Endothelial cell of umbilical vein (primary cell): ENCODE measurements around the gene DNAJB9. TPM values are rescaled to one million over a fixed set of nuclear protein-coding genes. Genes with fewer than 3 reads are reported as not detected.
"Not testable (repeated sequence)": the region's sequence is repeated elsewhere in the genome, so short reads cannot be mapped to it uniquely, and the experiment has no call there.

Source experiments
- BruUV-seq: library from RNA; stranded (reverse); fragments of 400-500 nt; replicated peaks from 2 replicates; lab custom pipeline; 2021; lab: Mats Ljungman, UMichigan
- CTCF ChIA-PET: fragments of 300-600, 350-600 bp; sonication (Branson Sonifier 250); formaldehyde crosslinking; loops from one replicate; lab custom pipeline; 2021; ENCODE audit warnings: antibody characterized with exemption, inconsistent platforms; lab: Charles Lee
- POLR2A ChIA-PET: fragments of 300-600, 350-600 bp; sonication (Branson Sonifier 250); formaldehyde crosslinking; loops from one replicate; lab custom pipeline; 2021; ENCODE audit warnings: antibody characterized with exemption, inconsistent platforms; lab: Charles Lee
- DNase-seq: peaks from one replicate; pipeline ENCODE4 v3.0.0-alpha.2; 2011; ENCODE audit warnings: low read depth, low spot score
- FAIRE-seq: peaks from 2 replicates; lab custom pipeline; 2011; peaks lifted over from hg19 to GRCh38; lab: Jason Lieb, UNC
- H2AFZ ChIP-seq: 2 replicates; pipeline ENCODE4 v1.6.0; 2012; ENCODE audit warnings: low read depth, low read length, control low read depth, inconsistent platforms
- H3K27ac ChIP-seq: 2 replicates; pipeline ENCODE4 v1.5.1; 2011; ENCODE audit warnings: low read depth, mild to moderate bottlenecking, control low read depth, low read length, moderate library complexity; ENCODE audit not compliant: insufficient read depth
- H3K27me3 ChIP-seq, 2 experiments: 2 replicates each; pipeline versions ENCODE4 v1.6.0 to v1.6.1; 2011; ENCODE audit warnings: low read length in 2 of 2, mixed read lengths in 1 of 2; ENCODE audit not compliant: control insufficient read depth in 2 of 2, insufficient read depth in 2 of 2
- H3K36me3 ChIP-seq, 2 experiments: 2 replicates in 1 of 2; 3 replicates in 1 of 2; pipeline ENCODE4 v1.5.1; 2011; ENCODE audit warnings: low read length in 2 of 2, mild to moderate bottlenecking in 1 of 2, moderate library complexity in 1 of 2; ENCODE audit not compliant: control insufficient read depth in 2 of 2, insufficient read depth in 2 of 2; ENCODE audit errors: extremely low read depth in 1 of 2
- H3K4me1 ChIP-seq: 3 replicates; pipeline ENCODE4 v1.5.1; 2011; ENCODE audit warnings: mild to moderate bottlenecking, low read length; ENCODE audit not compliant: control insufficient read depth, insufficient read depth; ENCODE audit errors: extremely low read depth
- H3K4me2 ChIP-seq: 2 replicates; pipeline ENCODE4 v1.6.1; 2011; ENCODE audit warnings: low read length, control low read depth, mixed read lengths; ENCODE audit not compliant: insufficient read depth
- H3K4me3 ChIP-seq, 3 experiments: fragments of 200-600 bp in 1 of 3; sonication (generic), shearing (Covaris generic) in 1 of 3; replicated peaks in 1 of 3; 2 replicates each; pipeline ENCODE4 v1.5.1; 2011 to 2016; ENCODE audit warnings: control low read depth in 3 of 3, low read length in 3 of 3, mild to moderate bottlenecking in 2 of 3, inconsistent platforms in 1 of 3, low read depth in 1 of 3, moderate library complexity in 1 of 3; ENCODE audit not compliant: insufficient read depth in 1 of 3
- H3K79me2 ChIP-seq: 2 replicates; pipeline ENCODE4 v1.6.0; 2012; ENCODE audit warnings: low read length, inconsistent platforms; ENCODE audit not compliant: control insufficient read depth, insufficient read depth
- H3K9ac ChIP-seq: replicated peaks from 2 replicates; pipeline ENCODE3; 2011; ENCODE audit warnings: low read length, control low read depth; ENCODE audit not compliant: insufficient read depth; ENCODE audit errors: extremely low read depth
- H3K9me1 ChIP-seq: replicated peaks from 3 replicates; pipeline ENCODE4 v1.6.0; 2011; ENCODE audit warnings: mild to moderate bottlenecking, low read length; ENCODE audit not compliant: control insufficient read depth, insufficient read depth; ENCODE audit errors: extremely low read depth
- H3K9me3 ChIP-seq: replicated peaks from 2 replicates; pipeline ENCODE4 v1.5.1; 2012; ENCODE audit warnings: low read length, inconsistent platforms; ENCODE audit not compliant: control insufficient read depth, insufficient read depth
- H4K20me1 ChIP-seq: replicated peaks from 2 replicates; pipeline ENCODE3; 2011; ENCODE audit warnings: mild to moderate bottlenecking, low read length; ENCODE audit not compliant: control insufficient read depth, insufficient read depth; ENCODE audit errors: extremely low read depth
- EZH2 ChIP-seq: IDR thresholded peaks from 2 replicates; pipeline ENCODE4 v1.6.1; 2012; ENCODE audit warnings: borderline replicate concordance, low read depth, mild to moderate bottlenecking, moderate library complexity, low read length, inconsistent platforms; ENCODE audit not compliant: severe bottlenecking
- FOS ChIP-seq: IDR thresholded peaks from 2 replicates; pipeline ENCODE4 v1.6.1; 2011; ENCODE audit warnings: mild to moderate bottlenecking, low read length, moderate library complexity, borderline replicate concordance; ENCODE audit not compliant: insufficient read depth
- GATA2 ChIP-seq: IDR thresholded peaks from 2 replicates; pipeline ENCODE4 v1.7.0; 2011; ENCODE audit warnings: low read depth, mild to moderate bottlenecking, moderate library complexity, mixed read lengths, low read length; ENCODE audit not compliant: insufficient read length, insufficient read depth
- JUN ChIP-seq: IDR thresholded peaks from 2 replicates; pipeline ENCODE4 v1.6.1; 2011; ENCODE audit warnings: borderline replicate concordance, low read depth; ENCODE audit not compliant: insufficient read length, insufficient read depth
- MYC ChIP-seq: IDR thresholded peaks from one replicate; pipeline ENCODE4 v1.6.1; 2011; ENCODE audit warnings: mild to moderate bottlenecking, low read depth, low read length
- POLR2A ChIP-seq: IDR thresholded peaks from 2 replicates; pipeline ENCODE4 v1.6.1; 2012; ENCODE audit warnings: low read depth, mild to moderate bottlenecking, control low read depth, low read length
- POLR2AphosphoS5 ChIP-seq: IDR thresholded peaks from 2 replicates; pipeline ENCODE4 v1.6.1; 2012; ENCODE audit warnings: low read depth, mild to moderate bottlenecking, control low read depth, low read length, moderate library complexity; ENCODE audit not compliant: insufficient read depth
- dilution Hi-C: fragments of 300-500 bp; cut with MboI; formaldehyde crosslinking; loops from one replicate; pipeline ENCODE4 v1.15.0; 2019; ENCODE audit warnings: low sequenced_read_pairs; ENCODE audit not compliant: extremely low pct_ligation_motif_present
- intact Hi-C: fragments of 100-400 bp; cut with micrococcal nuclease; formaldehyde crosslinking; loops from one replicate; pipeline ENCODE4 v1.10.0; 2022
- polyA plus RNA-seq, 4 experiments: library from polyadenylated mRNA; depleted of rRNA in 3 of 4; stranded (reverse) in 3 of 4; unstranded in 1 of 4; fragments of >200 nt; gene quantifications; 2 replicates each; pipeline versions ENCODE4 v1.2.1 to v1.2.3, GENCODE V29; 2011 to 2012; ENCODE audit warnings: missing spikeins in 1 of 4
- total RNA-seq: library from RNA; stranded (reverse); gene quantifications from 2 replicates; pipeline ENCODE4 v1.2.3, GENCODE V29; 2021
- TF ChIP-seq, protein P1 (sequence below): IDR thresholded peaks from 2 replicates; pipeline ENCODE4 v1.6.1; 2011; ENCODE audit not compliant: insufficient read depth, insufficient read length
- TF ChIP-seq, protein P2 (sequence below), 2 donors: IDR thresholded peaks; 1 replicate in 1 of 2; 2 replicates in 1 of 2; pipeline ENCODE4 v1.5.1; 2011; ENCODE audit warnings: low read length in 2 of 2, mild to moderate bottlenecking in 2 of 2, moderate library complexity in 2 of 2, control low read depth in 1 of 2, inconsistent platforms in 1 of 2, low read depth in 1 of 2; ENCODE audit not compliant: insufficient read depth in 1 of 2; ENCODE audit errors: extremely low read depth in 1 of 2

Gene DNAJB9
- total and polyA plus RNA-seq, 2 donors (not counting 3 experiments of a cell fraction or from before 2014, with no cell fraction given) = 11.7 to 11.9 TPM

DNA sequence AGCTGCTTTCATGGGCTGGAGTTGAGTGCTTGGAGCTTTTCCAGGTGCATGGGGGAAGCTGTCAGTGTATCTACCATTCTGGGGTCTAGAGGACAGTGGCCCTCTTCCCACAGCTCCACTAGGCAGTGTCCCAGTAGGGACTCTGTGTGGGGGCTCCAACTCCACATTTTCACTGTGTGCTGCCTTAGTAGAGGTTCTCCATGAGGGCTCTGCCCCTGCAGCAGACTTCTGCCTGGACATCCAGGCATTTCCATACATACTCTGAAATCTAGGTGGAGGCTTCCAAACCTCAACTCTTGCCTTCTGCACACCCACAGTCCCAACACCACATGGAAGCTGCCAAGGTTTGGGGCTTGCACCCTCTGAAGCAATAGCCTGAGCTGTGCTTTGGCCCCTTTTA is 13.0 kb upstream of the DNAJB9 start:
- POLR2A ChIA-PET, CTCF ChIA-PET, H3K79me2 ChIP-seq, H3K4me2 ChIP-seq, dilution Hi-C loops, H3K9me3 ChIP-seq, H3K27me3 ChIP-seq, intact Hi-C loops, H3K4me1 ChIP-seq, DNase-seq, H3K27ac ChIP-seq, H3K36me3 ChIP-seq, H3K4me3 ChIP-seq, H3K9me1 ChIP-seq, H2AFZ ChIP-seq, H4K20me1 ChIP-seq, FAIRE-seq, BruUV-seq, H3K9ac ChIP-seq: not testable (repeated sequence)

DNA sequence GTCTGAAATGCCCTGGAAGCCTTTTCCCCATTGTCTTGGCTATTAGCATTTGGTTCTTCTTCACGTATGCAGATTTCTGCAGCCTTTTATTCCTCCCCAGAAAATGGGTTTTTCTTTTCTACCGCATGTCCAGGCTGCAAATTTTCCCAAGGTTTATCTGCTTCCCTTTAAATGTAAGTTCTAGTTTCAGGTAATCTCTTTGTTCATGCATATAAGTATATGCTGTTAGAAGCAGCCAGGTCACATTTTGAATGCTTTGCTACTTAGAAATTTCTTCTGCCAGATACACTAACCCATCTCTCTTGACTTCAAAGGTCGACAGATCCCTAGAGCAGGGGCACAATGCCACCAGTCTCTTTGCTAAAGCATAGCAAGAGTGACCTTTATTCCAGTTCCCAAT is 12.5 kb upstream of the DNAJB9 start:
- Histone ChIP-seq H3K9me3 (peaks cover 2% of the 10 kb centered on the region), H3K4me3 (no peak overlapping the region), H3K4me1 (no peaks in the 10 kb centered on the region), H3K4me2 (no peak overlapping the region), H4K20me1 (no peaks in the 10 kb centered on the region), H3K9ac (no peak overlapping the region), H2AFZ (no peak overlapping the region), H3K79me2 (no peaks in the 10 kb centered on the region), H3K9me1 (no peaks in the 10 kb centered on the region), H3K27me3 (no peaks in the 10 kb centered on the region), H3K36me3 (no peaks in the 10 kb centered on the region), H3K27ac (no peak overlapping the region)
- dilution Hi-C loops = no loop called here
- no peak for FAIRE-seq
- ChIA-PET POLR2A (no interaction called here), CTCF (no interaction called here)
- intact Hi-C loops = no loop called here
- no peak for TF ChIP-seq POLR2A
- no peak for TF ChIP-seq EZH2
- TF ChIP-seq GATA2 = no peak
- TF ChIP-seq JUN = no peak
- no peak for TF ChIP-seq POLR2AphosphoS5
- TF ChIP-seq MYC = no peak
- TF ChIP-seq, protein P1, sequence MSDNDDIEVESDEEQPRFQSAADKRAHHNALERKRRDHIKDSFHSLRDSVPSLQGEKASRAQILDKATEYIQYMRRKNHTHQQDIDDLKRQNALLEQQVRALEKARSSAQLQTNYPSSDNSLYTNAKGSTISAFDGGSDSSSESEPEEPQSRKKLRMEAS = no peak
- no peak for TF ChIP-seq FOS
- TF ChIP-seq, protein P2, sequence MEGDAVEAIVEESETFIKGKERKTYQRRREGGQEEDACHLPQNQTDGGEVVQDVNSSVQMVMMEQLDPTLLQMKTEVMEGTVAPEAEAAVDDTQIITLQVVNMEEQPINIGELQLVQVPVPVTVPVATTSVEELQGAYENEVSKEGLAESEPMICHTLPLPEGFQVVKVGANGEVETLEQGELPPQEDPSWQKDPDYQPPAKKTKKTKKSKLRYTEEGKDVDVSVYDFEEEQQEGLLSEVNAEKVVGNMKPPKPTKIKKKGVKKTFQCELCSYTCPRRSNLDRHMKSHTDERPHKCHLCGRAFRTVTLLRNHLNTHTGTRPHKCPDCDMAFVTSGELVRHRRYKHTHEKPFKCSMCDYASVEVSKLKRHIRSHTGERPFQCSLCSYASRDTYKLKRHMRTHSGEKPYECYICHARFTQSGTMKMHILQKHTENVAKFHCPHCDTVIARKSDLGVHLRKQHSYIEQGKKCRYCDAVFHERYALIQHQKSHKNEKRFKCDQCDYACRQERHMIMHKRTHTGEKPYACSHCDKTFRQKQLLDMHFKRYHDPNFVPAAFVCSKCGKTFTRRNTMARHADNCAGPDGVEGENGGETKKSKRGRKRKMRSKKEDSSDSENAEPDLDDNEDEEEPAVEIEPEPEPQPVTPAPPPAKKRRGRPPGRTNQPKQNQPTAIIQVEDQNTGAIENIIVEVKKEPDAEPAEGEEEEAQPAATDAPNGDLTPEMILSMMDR (IDR thresholded peaks at IDR 0.05; ENCODE audit: extremely low read depth in 1 of 2, insufficient read depth in 1 of 2, low read depth in 1 of 2, low read length in 2 of 2) = no peak
- no peak for DNase-seq
- BruUV-seq = no TSS peak
